ENCODE measurements around the gene ASF1A. TPM values are rescaled to one million over a fixed set of nuclear protein-coding genes. Genes with fewer than 3 reads are reported as not detected.

Gene ASF1A
- total RNA-seq, 2 experiments from 2014 or later: 30.3 to 31.4 TPM

DNA sequence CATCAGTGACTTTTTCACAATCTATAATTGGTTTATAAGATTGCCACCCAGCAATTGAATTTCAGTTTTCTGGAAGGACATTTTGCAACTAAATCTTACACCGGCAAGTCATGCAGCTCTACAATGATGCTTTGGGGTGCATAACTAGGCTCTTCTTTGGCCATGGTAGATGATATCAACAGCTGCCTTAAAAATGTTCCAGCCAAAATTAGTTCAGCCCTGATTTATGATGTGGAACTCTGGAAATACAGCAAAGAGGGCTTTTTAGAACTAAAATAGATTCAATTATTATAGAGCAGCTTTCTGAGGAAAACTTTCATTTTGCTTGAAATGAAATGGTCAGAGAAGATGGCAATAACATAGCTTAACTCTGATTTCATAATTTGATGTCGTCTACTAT lies 59.4 kb downstream of the ASF1A start:
- Mint-ChIP-seq H3K27ac (no peak overlapping the region), H3K4me1 (ENCODE audit: low read depth) (no peaks in the 10 kb centered on the region), H3K4me3 (no peak overlapping the region), H3K9me3 (peaks cover 5% of the 10 kb centered on the region), H3K27me3 (ENCODE audit: low read depth) (no peaks in the 10 kb centered on the region), H3K36me3 (ENCODE audit: low read depth) (no peaks in the 10 kb centered on the region)
- CTCF ChIA-PET: interaction anchor here (0.6 to 2.0 kb wide), 5 partner anchors 11 to 176 kb away, joined by 3 to 6 read pairs (median 3); no protein-coding TSS in a partner anchor
- DNase-seq: no peak
- intact Hi-C loops (cut with micrococcal nuclease): no loop called here

Other genes with a start within 250 kb of the ASF1A start
- gene CEP85L, start 242.6 kb upstream of the ASF1A start, total RNA-seq: 10 to 100 TPM; 31.4 to 31.9 TPM
- gene MCM9, start 41.0 kb downstream of the ASF1A start, total RNA-seq: 10 to 100 TPM; 16.3 to 16.4 TPM
- gene FAM184A, start 184.5 kb downstream of the ASF1A start, total RNA-seq: 10 to 100 TPM; 13.5 to 14.0 TPM